OCI-LY7 (cell line): Measurements from ENCODE around the gene HYAL1. TPM values are rescaled to one million over a fixed set of nuclear protein-coding genes. Genes with fewer than 3 reads are reported as not detected.

ENCODE experiments used
- BruUV-seq: library from RNA; stranded (reverse); fragments of 400-500 nt; replicated peaks from 2 replicates; lab custom pipeline; 2021; lab: Mats Ljungman, UMichigan
- CTCF ChIA-PET: fragments of 300-600 bp; sonication (Branson Sonifier 250); formaldehyde crosslinking; loops from one replicate; lab custom pipeline; 2022; ENCODE audit warnings: antibody characterized with exemption; ENCODE audit not compliant: unreplicated experiment; lab: Charles Lee
- POLR2A ChIA-PET: fragments of 300-600 bp; sonication (Branson Sonifier 250); formaldehyde crosslinking; loops from one replicate; lab custom pipeline; 2022; ENCODE audit warnings: antibody characterized with exemption; lab: Charles Lee
- DNase-seq: peaks from one replicate; pipeline ENCODE4 v3.0.0-alpha.2; 2015; ENCODE audit warnings: low spot score
- H2AFZ ChIP-seq: fragments of 200-600 bp; sonication (generic), shearing (Covaris generic); 2 replicates; pipeline ENCODE4 v1.6.1; 2014; ENCODE audit warnings: mild to moderate bottlenecking, antibody characterized with exemption, low read length, moderate library complexity
- H3K27ac ChIP-seq: fragments of 200-600 bp; sonication (generic); 2 replicates; pipeline ENCODE4 v1.5.1; 2014; ENCODE audit warnings: mixed run types, low read depth, mild to moderate bottlenecking, moderate library complexity, low read length, inconsistent platforms; ENCODE audit not compliant: poor library complexity, severe bottlenecking
- H3K36me3 ChIP-seq: fragments of 200-600 bp; sonication (generic); 2 replicates; pipeline ENCODE4 v1.6.1; 2014; ENCODE audit warnings: mild to moderate bottlenecking, antibody characterized with exemption, low read length, moderate library complexity, mixed read lengths; ENCODE audit not compliant: insufficient read depth
- H3K4me1 ChIP-seq: fragments of 200-600 bp; sonication (generic); 2 replicates; pipeline ENCODE4 v1.5.1; 2014; ENCODE audit warnings: mild to moderate bottlenecking, low read length; ENCODE audit not compliant: insufficient read depth, poor library complexity, severe bottlenecking
- H3K4me2 ChIP-seq: fragments of 200-600 bp; sonication (generic); 2 replicates; pipeline ENCODE4 v1.6.1; 2014; ENCODE audit warnings: mild to moderate bottlenecking, low read length
- H3K4me3 ChIP-seq: fragments of 200-600 bp; sonication (generic); 2 replicates; pipeline ENCODE4 v1.5.1; 2014; ENCODE audit warnings: mild to moderate bottlenecking, low read depth, low read length; ENCODE audit not compliant: poor library complexity, severe bottlenecking
- H3K79me2 ChIP-seq: fragments of 200-600 bp; sonication (generic); 2 replicates; pipeline ENCODE4 v1.6.1; 2016; ENCODE audit warnings: low read depth, mild to moderate bottlenecking, low read length, moderate library complexity, mixed read lengths; ENCODE audit not compliant: insufficient read depth
- H3K9me2 ChIP-seq: fragments of 200-600 bp; sonication (generic); 2 replicates; pipeline ENCODE4 v1.6.1; 2016; ENCODE audit warnings: mild to moderate bottlenecking, low read length, mixed read lengths; ENCODE audit not compliant: insufficient read depth
- H3K9me3 ChIP-seq: fragments of 200-600 bp; sonication (generic); 2 replicates; pipeline ENCODE4 v1.6.1; 2014; ENCODE audit warnings: mild to moderate bottlenecking, mixed run types, low read length, mixed read lengths
- H4K20me1 ChIP-seq: fragments of 200-600 bp; sonication (generic); 2 replicates; pipeline ENCODE4 v1.6.1; 2014; ENCODE audit warnings: mild to moderate bottlenecking, antibody characterized with exemption, low read length, moderate library complexity, mixed read lengths; ENCODE audit not compliant: insufficient read depth
- EZH2phosphoT487 ChIP-seq: fragments of 200-600 bp; sonication (generic); IDR thresholded peaks from 2 replicates; pipeline ENCODE4 v1.6.1; 2018; ENCODE audit warnings: low read depth, borderline replicate concordance, mild to moderate bottlenecking, mixed run types, antibody characterized with exemption, low read length, moderate library complexity, mixed read lengths
- intact Hi-C: fragments of 100-400 bp; cut with micrococcal nuclease; formaldehyde crosslinking; loops from one replicate; pipeline ENCODE4 v1.10.0; 2022; ENCODE audit not compliant: unreplicated experiment
- total RNA-seq, 2 experiments: library from RNA; depleted of rRNA in 1 of 2; stranded (reverse); fragments of >200 nt in 1 of 2; shearing (Covaris generic) in 1 of 2; gene quantifications; 2 replicates each; pipeline ENCODE4 v1.2.3, GENCODE V29; 2014 to 2022
- TF ChIP-seq, protein P1 (sequence below): fragments of 200-600 bp; sonication (generic); conservative IDR thresholded peaks from 2 replicates; pipeline ENCODE4 v1.5.1; 2014; ENCODE audit warnings: mild to moderate bottlenecking, antibody characterized with exemption, low read length, moderate library complexity, mixed read lengths

Gene HYAL1
- total RNA-seq, 2 experiments from 2014 or later: 0.36 to 0.85 TPM

DNA sequence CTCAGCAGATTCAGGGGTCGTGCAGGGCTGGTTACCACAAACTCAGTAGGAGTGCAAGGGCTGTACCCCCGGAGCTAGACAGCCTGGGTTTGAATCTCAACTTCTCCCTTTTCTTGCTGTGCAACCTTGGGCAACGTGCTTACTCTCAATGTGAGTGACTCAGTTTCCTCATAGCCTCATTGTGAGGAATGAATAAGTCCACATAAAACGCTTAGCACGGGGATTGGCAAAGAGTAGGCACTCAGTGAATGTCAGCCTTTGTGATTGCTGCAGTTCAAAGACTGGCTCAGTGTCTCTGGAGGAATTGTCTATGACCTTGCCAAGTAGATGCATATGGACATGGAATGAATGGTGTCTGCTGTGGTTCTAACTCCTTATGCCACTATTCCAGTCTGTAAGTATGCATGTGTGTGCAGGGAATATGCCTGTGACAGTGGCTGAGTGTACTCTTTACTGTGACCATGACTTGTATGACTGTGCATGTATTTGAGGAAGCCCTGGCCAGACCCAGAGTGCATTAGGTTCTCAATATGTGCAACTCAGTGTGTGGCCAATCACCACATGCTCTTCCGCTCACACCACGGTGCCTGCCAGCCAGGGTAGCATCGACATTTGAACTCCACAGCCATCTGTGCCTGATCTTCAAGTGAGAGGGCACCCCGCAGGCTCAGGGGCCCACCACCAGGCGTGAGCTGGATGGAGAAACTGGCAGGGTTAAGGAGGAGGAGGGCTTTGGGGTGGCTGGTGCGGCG lies 3.3 kb downstream of the HYAL1 start:
- Histone ChIP-seq H3K9me2 (no peaks in the 10 kb centered on the region), H3K27ac (peak overlapping the region; percentile 29), H3K4me1 (peaks cover 19% of the 10 kb centered on the region), H3K36me3 (no peaks in the 10 kb centered on the region), H3K4me3 (peak overlapping the region; percentile 78), H3K9me3 (no peaks in the 10 kb centered on the region), H3K79me2 (no peaks in the 10 kb centered on the region), H3K4me2 (peak overlapping the region; percentile 73), H2AFZ (peak overlapping the region; percentile 64; the same call in 1 of the 2 replicates), H4K20me1 (no peaks in the 10 kb centered on the region)
- POLR2A ChIA-PET: interaction anchor here (0.7 to 2.4 kb wide), 7 partner anchors 14 to 1085 kb away, joined by 3 to 13 read pairs (median 4); partner anchors contain the start of genes MANF and TUSC2
- CTCF ChIA-PET: interaction anchor here (0.6 to 1.4 kb wide), 2 partner anchors 28 to 66 kb away, joined by 3 read pairs; partner anchors contain the start of gene TUSC2
- TF ChIP-seq EZH2phosphoT487: no peak
- peak; percentile 26 for DNase-seq
- intact Hi-C loops: loop anchor here (1.0 to 5.0 kb wide), 3 partner anchors 24 to 53 kb away; no protein-coding TSS in a partner anchor
- BruUV-seq: TSS peak; percentile 92

GRCh38 chr3:50299638-50299928 lies 3.8 kb downstream of the HYAL1 start:
- ChIA-PET CTCF (interaction anchor here (0.9 to 1.5 kb wide), 3 partner anchors 29 to 80 kb away, joined by 3 to 5 read pairs (median 3); partner anchors contain the start of gene TUSC2), POLR2A (interaction anchor here (0.7 to 2.4 kb wide), 8 partner anchors 14 to 1086 kb away, joined by 3 to 13 read pairs (median 4); partner anchors contain the start of genes MANF and TUSC2)
- H3K4me2 ChIP-seq: peak overlapping the region; percentile 73
- H3K27ac ChIP-seq: peak overlapping the region; percentile 29
- no TSS peak for BruUV-seq
- peaks cover 19% of the 10 kb centered on the region for H3K4me1 ChIP-seq
- no peaks in the 10 kb centered on the region for H3K9me2 ChIP-seq
- peak overlapping the region; percentile 78 for H3K4me3 ChIP-seq
- peak overlapping the region; percentile 64; the same call in 1 of the 2 replicates for H2AFZ ChIP-seq
- no peaks in the 10 kb centered on the region for H3K79me2 ChIP-seq
- H4K20me1 ChIP-seq: no peaks in the 10 kb centered on the region
- DNase-seq: no peak
- no peaks in the 10 kb centered on the region for H3K36me3 ChIP-seq
- no peaks in the 10 kb centered on the region for H3K9me3 ChIP-seq
- intact Hi-C loops: loop anchor here (1.0 to 5.0 kb wide), 3 partner anchors 25 to 53 kb away; no protein-coding TSS in a partner anchor
- no peak for TF ChIP-seq EZH2phosphoT487
- TF ChIP-seq, protein P1, sequence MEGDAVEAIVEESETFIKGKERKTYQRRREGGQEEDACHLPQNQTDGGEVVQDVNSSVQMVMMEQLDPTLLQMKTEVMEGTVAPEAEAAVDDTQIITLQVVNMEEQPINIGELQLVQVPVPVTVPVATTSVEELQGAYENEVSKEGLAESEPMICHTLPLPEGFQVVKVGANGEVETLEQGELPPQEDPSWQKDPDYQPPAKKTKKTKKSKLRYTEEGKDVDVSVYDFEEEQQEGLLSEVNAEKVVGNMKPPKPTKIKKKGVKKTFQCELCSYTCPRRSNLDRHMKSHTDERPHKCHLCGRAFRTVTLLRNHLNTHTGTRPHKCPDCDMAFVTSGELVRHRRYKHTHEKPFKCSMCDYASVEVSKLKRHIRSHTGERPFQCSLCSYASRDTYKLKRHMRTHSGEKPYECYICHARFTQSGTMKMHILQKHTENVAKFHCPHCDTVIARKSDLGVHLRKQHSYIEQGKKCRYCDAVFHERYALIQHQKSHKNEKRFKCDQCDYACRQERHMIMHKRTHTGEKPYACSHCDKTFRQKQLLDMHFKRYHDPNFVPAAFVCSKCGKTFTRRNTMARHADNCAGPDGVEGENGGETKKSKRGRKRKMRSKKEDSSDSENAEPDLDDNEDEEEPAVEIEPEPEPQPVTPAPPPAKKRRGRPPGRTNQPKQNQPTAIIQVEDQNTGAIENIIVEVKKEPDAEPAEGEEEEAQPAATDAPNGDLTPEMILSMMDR: no peak

DNA sequence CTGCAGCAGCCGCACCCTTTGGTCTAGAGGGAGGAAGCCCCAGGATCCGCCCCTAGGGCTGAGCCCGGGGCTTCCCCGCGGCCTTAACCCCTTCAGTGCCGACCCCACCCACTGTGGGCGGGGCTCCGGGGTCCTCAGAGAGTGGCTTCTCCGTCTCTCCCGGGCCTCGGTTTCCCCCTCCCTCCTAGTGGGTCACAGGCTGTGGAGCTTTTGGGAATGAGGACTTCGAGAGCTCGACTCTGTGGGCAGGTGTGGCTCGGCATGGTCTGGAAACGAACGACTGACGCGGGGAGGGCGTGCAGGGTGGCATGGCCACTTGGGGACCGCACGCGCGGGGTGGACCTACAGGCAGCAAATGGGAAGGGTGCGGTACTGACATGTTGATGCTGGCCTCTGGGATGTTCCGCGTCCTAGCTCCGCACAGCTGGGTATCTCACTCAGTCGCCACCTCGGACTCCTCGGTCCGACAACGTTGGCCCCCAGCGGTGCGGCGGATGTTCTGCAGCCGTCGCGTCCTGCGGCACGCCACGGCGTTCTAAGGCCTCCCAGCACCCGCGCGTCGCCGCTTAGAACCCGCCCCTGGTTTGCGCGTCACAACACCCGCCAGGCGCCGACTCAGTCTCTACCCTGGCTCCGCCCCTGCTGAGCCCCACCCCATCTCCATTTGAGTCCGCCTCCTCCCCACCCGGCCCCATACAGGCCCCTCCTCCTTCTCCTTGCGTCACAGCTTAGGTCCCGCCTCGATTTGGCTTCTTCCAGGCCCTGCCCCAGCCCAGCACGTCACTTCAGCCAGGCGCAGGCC lies 4.3 kb downstream of the HYAL1 start, which contains the start of the genes HYAL3 and NAA80:
TSS of gene HYAL3 (minus strand) at position 570 of the 802 bp plus-strand sequence. CDS start 3,803 bp downstream, outside the sequence.
TSS of gene NAA80 (minus strand) at position 570 of the 802 bp plus-strand sequence. CDS start 1,942 bp downstream, outside the sequence.
- Histone ChIP-seq H3K4me3 (peak within 1 kb of the TSS; percentile 78), H3K9me3 (no peaks in the 10 kb centered on the region), H3K27ac (peak within 1 kb of the TSS; percentile 58), H3K4me1 (peaks cover 19% of the 10 kb centered on the region), H3K4me2 (peak within 1 kb of the TSS; percentile 91), H3K36me3 (no peaks in the 10 kb centered on the region), H3K79me2 (no peaks in the 10 kb centered on the region), H3K9me2 (no peaks in the 10 kb centered on the region), H4K20me1 (no peaks in the 10 kb centered on the region), H2AFZ (peak within 1 kb of the TSS; percentile 85)
- peak; percentile 99 for DNase-seq
- ChIA-PET POLR2A (interaction anchor here (0.6 to 2.4 kb wide), 9 partner anchors 15 to 1086 kb away, joined by 3 to 13 read pairs (median 3); partner anchors contain the start of genes MANF and TUSC2), CTCF (interaction anchor here (0.5 to 1.5 kb wide), 4 partner anchors 29 to 80 kb away, joined by 3 to 7 read pairs (median 4); partner anchors contain the start of gene TUSC2)
- no TSS peak for BruUV-seq
- intact Hi-C loops: loop anchor here (1.0 to 5.0 kb wide), 3 partner anchors 25 to 52 kb away; no protein-coding TSS in a partner anchor
- TF ChIP-seq, protein P1: peak; percentile 59; the same call in 1 of the 2 replicates
- no peak for TF ChIP-seq EZH2phosphoT487
